ENCODE results near the gene SLC39A7.

GRCh38 chr6:33172688-33173534 is 27.8 kb upstream of the SLC39A7 start:
- peak; percentile 55 for TF ChIP-seq CTCF (conservative IDR thresholded peaks at IDR 0.05; ENCODE audit: low read length)
- TF ChIP-seq EZH2phosphoT487 (IDR thresholded peaks at IDR 0.05; ENCODE audit: borderline replicate concordance), result no peak

Data from Loucy (cell line).